AG08395 (cell line): ENCODE results near the gene LAMC1.
A peak's percentile ranks its signal among the peaks of the same experiment; 100 is the strongest.

Source experiments
- DNase-seq: peaks from one replicate; pipeline ENCODE4 v3.0.0; 2012; ENCODE audit warnings: mixed read lengths, low spot score

Gene LAMC1

GRCh38 chr1:183080406-183080805, 57.2 kb downstream of the LAMC1 start:
- DNase-seq: peak; percentile 49

DNA sequence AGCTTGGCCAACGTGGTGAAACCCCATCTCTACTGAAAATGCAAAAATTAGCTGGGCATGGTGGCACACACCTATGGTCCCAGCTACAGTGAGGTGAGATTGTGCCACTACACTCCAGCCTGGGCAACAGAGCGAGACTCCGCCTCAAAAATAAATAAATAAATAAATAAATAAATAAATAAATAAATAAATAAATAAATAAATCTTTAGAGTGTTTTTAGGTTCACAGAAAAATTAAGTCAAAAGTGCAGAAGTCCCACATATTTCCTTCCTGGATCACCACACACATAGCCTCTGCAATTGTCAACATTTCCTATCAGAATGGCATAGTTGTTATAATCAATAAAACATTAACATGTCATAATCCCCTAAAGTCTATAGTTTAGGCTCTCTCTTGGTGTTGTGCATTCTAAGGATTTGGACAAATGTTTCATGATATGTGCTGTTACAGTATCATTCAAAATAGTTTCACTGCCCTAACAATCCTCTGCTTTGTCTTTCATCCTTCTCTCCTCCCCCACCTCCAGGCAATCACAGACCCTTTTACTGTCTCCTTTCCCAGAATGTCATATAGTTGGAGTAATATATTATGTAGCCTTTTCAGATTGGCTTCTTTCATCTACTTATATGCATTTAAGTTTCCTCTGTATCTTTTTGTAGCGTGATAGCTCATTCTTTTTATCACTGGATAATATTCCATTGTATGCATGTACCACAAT, 58.3 kb downstream of the LAMC1 start:
- no peak for DNase-seq

- no peak for DNase-seq
These were observed 59.4 kb downstream of the LAMC1 start for GRCh38 chr1:183082650-183083049.

DNA sequence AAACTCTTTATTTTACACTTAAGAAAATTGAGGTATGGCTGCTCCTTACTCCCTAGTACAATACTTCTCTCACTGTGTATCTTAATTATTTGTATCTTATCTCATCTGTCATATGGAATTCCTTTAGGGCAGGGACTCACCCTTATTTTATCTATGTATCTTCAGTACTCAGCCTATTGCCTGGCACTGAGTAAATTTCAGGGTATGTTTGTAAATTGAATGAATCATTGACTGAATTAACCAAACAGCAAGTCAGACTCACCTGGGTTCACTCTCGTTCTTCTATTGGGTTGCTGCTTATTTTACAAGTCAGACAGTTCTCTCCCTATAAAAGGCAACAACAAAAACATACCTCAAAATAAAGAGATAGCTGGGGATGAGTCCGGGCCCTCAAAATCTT, 63.8 kb downstream of the LAMC1 start:
- no peak for DNase-seq

- DNase-seq: no peak
These were observed 65.9 kb downstream of the LAMC1 start for GRCh38 chr1:183089025-183089639.

GRCh38 chr1:183090391-183091006, 67.3 kb downstream of the LAMC1 start:
- peak; percentile 58 for DNase-seq

DNA sequence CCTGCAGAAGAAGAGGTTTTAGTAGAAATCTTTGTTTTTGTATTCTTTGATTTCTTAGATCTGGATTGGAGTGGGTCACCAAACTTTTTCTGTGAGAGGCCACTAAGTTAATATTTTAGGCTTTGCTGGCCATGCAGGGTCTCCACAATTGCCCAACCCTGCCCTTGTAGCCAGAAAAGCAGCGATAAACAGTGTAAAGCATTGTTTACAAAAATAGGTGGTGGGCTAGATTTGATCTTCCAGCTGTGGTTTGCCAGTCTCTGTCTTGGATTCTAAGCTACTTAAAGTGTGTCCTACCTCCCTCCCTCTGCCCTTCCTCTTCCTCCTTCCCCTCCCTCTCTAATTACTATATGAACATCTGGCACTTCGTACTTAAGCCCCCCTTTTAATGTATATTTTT, 68.0 kb downstream of the LAMC1 start:
- DNase-seq: no peak

DNA sequence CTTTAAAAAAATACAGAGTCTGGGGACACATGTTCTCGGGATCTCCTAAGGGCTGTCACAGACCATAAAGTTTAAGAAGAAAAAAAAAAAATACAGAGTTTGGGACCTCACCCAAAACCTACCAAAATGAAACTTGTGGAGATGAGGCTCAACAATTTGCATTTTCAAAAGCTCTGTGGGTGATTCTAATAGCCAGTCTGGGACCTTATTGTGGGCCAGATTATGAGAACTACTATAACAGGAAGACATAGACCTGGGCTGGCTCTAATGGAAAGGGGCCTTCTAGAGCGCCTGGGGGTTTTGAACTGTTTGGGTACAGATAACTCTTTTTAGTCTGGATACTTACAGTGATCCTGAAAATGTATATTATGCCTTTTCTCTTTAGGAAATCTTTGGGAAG, 69.1 kb downstream of the LAMC1 start:
- DNase-seq: no peak

DNA sequence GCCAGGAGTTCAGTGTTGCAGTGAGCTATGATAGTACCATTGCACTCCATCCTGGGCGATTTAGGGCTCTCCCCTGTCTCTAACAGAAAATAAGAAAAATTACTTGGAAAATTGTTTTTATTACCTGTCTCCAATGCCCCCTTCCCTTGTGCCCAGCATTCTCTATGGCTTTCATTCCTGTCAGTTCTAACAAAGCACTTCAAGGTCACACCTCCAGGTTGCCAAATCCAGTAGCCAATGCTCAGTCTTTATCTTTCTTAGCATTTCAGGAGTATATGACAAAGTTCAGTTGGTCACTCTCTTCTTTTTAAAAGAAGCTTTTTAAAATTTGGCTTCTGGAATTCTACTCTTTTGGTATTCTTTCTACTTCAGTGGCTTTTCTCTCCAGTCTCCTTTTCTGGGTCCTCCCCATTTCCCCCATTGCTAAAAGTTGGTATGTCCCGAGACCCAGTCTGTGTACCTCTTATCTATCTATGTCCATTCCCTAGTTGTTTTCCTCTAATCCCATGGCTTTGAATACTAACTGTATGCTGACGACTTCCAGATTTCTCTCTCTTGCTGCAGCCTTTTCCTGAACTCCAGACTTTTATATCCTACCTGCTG, 69.9 kb downstream of the LAMC1 start:
- no peak for DNase-seq

GRCh38 chr1:183093786-183094298, 70.6 kb downstream of the LAMC1 start:
- DNase-seq: peak; percentile 65

GRCh38 chr1:183094351-183094750, 71.1 kb downstream of the LAMC1 start:
- no peak for DNase-seq

DNA sequence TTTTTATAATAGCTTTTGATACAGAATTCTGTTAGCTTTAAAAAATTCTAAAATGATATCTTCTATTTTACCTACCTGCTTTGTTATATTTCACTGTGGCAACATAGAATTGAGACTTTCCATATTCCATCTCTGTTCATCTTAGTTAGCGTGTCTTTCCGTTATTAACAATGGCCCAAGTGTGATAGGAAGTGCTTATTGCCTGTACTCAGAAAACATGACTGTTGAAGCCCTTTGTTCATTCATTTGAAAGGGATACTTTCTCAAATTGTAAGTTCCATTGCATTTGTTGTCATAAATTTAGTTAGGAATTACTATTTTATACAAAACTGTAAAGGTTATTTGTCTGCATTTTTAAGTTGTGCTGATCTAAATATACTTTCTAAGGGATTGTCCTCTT, 73.1 kb downstream of the LAMC1 start:
- no peak for DNase-seq

- DNase-seq: peak; percentile 32
These were observed 73.7 kb downstream of the LAMC1 start for GRCh38 chr1:183096894-183097293.

DNA sequence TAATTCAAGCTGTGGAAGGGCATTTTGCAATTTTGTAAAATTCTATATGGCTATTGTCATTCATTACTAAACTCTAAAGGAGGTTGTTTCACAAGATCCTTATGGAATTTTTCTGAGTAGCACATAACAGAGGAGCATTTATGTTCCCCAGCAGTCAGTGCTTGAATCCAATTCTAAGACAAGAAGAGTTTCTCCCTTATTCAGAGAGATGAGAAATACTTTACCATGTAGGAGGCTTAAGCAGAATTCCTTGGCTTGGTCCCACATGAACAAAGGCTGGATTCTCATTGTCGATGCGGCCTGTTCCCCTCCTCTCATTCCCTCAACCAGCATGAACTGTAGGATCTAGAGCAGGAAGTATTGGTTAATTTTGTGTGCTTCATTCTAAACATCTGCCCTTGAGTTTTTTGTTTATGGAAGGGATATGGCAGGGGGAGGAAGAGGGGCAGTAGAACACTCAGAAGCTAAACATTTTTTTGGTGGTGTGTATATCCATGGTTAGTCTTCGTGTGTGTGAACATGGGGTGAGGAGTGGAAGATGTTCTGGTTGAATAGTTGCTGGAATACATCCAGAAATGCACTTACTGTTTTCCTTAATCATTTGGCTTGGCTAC, 74.3 kb downstream of the LAMC1 start:
- no peak for DNase-seq

DNA sequence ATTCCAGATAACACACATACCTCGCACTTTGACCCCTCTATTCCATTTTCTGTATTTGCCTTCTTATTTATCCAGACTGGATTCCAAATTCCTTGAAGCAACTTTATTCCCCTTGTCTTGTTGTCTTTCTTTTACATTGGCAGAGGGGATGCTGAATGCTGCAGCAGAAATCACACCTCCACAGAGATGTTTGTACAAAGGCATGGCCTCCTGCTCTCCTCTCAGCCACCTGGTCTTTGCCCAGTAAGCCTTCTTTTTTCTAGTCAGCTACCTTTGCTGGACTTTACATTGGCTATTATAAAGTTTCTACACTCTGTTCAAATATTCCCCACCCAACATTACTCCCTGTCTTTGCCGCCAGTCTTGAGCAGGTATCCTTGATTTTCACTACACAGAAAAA, 75.1 kb downstream of the LAMC1 start:
- no peak for DNase-seq

- DNase-seq: no peak
These were observed 77.2 kb downstream of the LAMC1 start for GRCh38 chr1:183100361-183100974.

DNA sequence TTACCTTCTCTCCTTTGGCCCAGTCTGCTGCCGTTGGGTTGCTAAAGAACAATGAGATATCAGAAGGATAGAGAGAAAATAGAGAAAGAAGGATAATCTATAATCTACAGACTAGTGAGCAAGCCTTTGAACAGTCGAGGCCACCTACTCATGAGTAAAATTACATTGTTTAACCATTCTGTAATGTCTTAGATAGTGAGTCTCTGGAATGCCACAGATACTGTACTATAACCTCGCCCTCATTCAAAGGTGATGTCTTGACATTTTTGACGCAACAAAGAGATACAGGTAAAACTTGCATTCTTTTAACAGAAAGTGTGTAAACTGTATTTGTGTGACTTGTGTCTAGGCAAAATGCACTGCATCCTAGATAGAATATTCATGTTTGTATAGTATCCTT, 77.9 kb downstream of the LAMC1 start:
- no peak for DNase-seq

DNA sequence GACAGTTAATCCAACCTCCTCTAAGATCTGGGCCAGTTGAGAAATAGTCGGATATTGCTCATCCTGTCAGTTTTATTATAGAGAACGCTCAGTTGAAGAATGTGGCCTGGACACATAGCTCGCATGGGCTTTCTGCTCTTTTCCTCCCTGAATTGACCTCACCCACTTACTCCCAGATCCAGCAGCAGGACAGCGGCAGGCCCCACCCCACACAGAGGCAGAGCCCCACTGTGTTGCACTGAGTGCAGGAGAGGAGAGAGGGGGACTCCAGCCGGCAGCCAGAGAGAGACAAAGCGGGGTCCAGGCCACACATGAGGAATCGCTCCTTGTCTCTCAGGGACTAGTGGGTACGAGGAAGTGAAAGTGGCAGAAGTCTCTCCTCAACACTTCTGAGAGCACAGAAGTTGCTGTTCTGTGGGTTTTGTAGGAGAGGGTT, 78.6 kb downstream of the LAMC1 start:
- DNase-seq: peak; percentile 20

DNA sequence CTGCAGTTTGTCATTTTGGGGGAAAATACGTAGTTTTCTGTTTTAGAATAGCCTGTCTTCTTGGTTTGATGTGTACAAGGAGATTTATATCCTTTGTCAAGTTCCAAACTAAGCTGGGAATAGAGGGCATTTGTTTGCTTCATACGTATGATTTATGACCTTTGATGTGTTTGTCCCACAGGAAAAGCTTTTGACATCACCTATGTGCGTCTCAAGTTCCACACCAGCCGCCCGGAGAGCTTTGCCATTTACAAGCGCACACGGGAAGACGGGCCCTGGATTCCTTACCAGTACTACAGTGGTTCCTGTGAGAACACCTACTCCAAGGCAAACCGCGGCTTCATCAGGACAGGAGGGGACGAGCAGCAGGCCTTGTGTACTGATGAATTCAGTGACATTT, 79.9 kb downstream of the LAMC1 start:
- no peak for DNase-seq

- DNase-seq: no peak
These were observed 80.4 kb downstream of the LAMC1 start for GRCh38 chr1:183103577-183103976.

- no peak for DNase-seq
These were observed 82.2 kb downstream of the LAMC1 start for GRCh38 chr1:183105449-183105848.

- DNase-seq: no peak
These were observed 82.9 kb downstream of the LAMC1 start for GRCh38 chr1:183106166-183106565.
